ENCODE measurements around the gene RAB11FIP4. TPM values are rescaled to one million over a fixed set of nuclear protein-coding genes. Genes with fewer than 3 reads are reported as not detected.

The RAB11FIP4 gene
- total and polyA plus RNA-seq, 2 of the 8 experiments (the other 6 are each of a cell fraction or from before 2014, with no cell fraction given): 21.7 to 53.2 TPM

DNA sequence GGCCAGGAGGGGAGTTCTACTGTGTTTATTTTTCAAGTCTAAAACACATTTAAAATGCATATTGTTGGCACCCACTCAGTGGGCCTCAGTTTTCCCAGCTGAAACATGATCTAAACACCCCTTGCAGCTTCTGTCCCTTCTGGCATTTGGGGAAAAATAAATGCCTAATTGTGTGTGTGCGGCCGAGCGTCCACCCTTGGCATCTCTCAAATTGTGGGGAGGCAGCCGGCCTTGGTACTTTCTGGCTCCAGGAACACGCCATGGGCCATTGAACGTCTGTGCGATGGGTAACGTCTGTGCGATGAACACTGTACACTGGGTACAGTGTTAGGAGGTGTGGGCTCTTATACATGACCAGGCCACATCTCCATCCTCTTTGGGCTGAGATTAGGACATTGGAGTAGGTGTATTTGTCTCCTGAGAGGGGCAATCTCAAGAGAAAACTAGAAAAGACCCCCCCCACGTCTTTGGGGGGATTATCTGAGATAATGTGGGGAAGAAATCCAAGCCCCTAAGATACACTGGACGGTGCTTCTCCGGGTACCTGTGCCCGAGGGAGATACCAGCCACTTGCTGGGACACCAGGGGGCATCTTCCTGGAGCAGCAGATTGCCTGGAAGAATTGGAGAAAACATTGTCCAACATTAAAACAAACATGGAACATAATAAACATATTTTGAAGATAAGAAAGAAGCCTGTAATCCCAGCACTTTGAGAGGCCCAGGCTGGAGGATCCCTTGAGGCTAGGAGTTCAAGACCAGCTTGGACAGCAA, 54.9 kb downstream of the RAB11FIP4 start (continued):
- TF ChIP-seq, protein P1, sequence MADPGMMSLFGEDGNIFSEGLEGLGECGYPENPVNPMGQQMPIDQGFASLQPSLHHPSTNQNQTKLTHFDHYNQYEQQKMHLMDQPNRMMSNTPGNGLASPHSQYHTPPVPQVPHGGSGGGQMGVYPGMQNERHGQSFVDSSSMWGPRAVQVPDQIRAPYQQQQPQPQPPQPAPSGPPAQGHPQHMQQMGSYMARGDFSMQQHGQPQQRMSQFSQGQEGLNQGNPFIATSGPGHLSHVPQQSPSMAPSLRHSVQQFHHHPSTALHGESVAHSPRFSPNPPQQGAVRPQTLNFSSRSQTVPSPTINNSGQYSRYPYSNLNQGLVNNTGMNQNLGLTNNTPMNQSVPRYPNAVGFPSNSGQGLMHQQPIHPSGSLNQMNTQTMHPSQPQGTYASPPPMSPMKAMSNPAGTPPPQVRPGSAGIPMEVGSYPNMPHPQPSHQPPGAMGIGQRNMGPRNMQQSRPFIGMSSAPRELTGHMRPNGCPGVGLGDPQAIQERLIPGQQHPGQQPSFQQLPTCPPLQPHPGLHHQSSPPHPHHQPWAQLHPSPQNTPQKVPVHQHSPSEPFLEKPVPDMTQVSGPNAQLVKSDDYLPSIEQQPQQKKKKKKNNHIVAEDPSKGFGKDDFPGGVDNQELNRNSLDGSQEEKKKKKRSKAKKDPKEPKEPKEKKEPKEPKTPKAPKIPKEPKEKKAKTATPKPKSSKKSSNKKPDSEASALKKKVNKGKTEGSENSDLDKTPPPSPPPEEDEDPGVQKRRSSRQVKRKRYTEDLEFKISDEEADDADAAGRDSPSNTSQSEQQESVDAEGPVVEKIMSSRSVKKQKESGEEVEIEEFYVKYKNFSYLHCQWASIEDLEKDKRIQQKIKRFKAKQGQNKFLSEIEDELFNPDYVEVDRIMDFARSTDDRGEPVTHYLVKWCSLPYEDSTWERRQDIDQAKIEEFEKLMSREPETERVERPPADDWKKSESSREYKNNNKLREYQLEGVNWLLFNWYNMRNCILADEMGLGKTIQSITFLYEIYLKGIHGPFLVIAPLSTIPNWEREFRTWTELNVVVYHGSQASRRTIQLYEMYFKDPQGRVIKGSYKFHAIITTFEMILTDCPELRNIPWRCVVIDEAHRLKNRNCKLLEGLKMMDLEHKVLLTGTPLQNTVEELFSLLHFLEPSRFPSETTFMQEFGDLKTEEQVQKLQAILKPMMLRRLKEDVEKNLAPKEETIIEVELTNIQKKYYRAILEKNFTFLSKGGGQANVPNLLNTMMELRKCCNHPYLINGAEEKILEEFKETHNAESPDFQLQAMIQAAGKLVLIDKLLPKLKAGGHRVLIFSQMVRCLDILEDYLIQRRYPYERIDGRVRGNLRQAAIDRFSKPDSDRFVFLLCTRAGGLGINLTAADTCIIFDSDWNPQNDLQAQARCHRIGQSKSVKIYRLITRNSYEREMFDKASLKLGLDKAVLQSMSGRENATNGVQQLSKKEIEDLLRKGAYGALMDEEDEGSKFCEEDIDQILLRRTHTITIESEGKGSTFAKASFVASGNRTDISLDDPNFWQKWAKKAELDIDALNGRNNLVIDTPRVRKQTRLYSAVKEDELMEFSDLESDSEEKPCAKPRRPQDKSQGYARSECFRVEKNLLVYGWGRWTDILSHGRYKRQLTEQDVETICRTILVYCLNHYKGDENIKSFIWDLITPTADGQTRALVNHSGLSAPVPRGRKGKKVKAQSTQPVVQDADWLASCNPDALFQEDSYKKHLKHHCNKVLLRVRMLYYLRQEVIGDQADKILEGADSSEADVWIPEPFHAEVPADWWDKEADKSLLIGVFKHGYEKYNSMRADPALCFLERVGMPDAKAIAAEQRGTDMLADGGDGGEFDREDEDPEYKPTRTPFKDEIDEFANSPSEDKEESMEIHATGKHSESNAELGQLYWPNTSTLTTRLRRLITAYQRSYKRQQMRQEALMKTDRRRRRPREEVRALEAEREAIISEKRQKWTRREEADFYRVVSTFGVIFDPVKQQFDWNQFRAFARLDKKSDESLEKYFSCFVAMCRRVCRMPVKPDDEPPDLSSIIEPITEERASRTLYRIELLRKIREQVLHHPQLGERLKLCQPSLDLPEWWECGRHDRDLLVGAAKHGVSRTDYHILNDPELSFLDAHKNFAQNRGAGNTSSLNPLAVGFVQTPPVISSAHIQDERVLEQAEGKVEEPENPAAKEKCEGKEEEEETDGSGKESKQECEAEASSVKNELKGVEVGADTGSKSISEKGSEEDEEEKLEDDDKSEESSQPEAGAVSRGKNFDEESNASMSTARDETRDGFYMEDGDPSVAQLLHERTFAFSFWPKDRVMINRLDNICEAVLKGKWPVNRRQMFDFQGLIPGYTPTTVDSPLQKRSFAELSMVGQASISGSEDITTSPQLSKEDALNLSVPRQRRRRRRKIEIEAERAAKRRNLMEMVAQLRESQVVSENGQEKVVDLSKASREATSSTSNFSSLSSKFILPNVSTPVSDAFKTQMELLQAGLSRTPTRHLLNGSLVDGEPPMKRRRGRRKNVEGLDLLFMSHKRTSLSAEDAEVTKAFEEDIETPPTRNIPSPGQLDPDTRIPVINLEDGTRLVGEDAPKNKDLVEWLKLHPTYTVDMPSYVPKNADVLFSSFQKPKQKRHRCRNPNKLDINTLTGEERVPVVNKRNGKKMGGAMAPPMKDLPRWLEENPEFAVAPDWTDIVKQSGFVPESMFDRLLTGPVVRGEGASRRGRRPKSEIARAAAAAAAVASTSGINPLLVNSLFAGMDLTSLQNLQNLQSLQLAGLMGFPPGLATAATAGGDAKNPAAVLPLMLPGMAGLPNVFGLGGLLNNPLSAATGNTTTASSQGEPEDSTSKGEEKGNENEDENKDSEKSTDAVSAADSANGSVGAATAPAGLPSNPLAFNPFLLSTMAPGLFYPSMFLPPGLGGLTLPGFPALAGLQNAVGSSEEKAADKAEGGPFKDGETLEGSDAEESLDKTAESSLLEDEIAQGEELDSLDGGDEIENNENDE (IDR thresholded peaks at IDR 0.05; ENCODE audit: insufficient replicate concordance, low read length): no peak
- TF ChIP-seq CBX8 (IDR thresholded peaks at IDR 0.05; ENCODE audit: borderline replicate concordance, low read depth, low read length) (no peak), PHF8 (conservative IDR thresholded peaks at IDR 0.05; ENCODE audit: low read depth, low read length) (no peak), RNF2 (IDR thresholded peaks at IDR 0.05; ENCODE audit: borderline replicate concordance, low read depth, low read length, missing control alignments, poor library complexity, severe bottlenecking) (no peak), POLR2AphosphoS5 (IDR thresholded peaks at IDR 0.05; ENCODE audit: low read depth, low read length) (no peak), RAD21 (IDR thresholded peaks at IDR 0.05 in 1 of 2, conservative IDR thresholded peaks at IDR 0.05 in 1 of 2; ENCODE audit: low read depth in 2 of 2, low read length in 2 of 2) (0 out of 4 replicates have a peak, but pooled peaks of 1 of the 2 experiments have one; percentile 4), HDAC6 (IDR thresholded peaks at IDR 0.05; ENCODE audit: low read depth, low read length) (no peak), TCF12 (IDR thresholded peaks at IDR 0.05; ENCODE audit: low read depth, low read length) (no peak)
